GM21723 (cell line): ENCODE measurements around the gene DUSP7.

Experiments used
- ATAC-seq: cut with Tn5 transposase; IDR thresholded peaks from one replicate; pipeline ENCODE4 v1.9.1; 2021; ENCODE audit warnings: mild to moderate bottlenecking, moderate library complexity; ENCODE audit not compliant: unreplicated experiment

Gene DUSP7

DNA sequence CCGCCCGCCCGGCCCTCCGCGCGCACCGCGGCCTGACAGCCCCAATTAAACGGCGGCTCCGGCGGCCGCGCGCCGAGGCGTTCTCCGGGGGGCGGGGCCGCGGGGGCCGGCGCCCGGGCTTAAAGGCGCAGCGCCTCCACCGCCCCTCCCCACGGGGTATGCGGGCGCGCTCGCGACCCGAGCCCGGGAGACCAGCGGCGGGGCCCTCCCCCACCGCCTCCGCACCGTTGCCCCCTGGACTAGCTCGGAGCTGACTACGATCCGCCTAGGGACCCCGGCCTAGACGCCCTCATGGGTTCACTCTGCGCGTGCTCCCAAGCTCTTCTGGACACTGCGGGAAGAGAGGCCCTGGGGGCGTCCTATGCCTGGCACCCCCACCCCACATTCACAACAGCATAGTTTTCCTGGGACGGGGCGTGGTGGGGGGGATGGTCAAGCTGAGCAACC is at the start of gene DUSP7:
Gene DUSP7 (minus strand): TSS at position 51 of the 447 bp plus-strand sequence. CDS start 205 bp downstream, outside the sequence.
- ATAC-seq: peak; percentile 33

DNA sequence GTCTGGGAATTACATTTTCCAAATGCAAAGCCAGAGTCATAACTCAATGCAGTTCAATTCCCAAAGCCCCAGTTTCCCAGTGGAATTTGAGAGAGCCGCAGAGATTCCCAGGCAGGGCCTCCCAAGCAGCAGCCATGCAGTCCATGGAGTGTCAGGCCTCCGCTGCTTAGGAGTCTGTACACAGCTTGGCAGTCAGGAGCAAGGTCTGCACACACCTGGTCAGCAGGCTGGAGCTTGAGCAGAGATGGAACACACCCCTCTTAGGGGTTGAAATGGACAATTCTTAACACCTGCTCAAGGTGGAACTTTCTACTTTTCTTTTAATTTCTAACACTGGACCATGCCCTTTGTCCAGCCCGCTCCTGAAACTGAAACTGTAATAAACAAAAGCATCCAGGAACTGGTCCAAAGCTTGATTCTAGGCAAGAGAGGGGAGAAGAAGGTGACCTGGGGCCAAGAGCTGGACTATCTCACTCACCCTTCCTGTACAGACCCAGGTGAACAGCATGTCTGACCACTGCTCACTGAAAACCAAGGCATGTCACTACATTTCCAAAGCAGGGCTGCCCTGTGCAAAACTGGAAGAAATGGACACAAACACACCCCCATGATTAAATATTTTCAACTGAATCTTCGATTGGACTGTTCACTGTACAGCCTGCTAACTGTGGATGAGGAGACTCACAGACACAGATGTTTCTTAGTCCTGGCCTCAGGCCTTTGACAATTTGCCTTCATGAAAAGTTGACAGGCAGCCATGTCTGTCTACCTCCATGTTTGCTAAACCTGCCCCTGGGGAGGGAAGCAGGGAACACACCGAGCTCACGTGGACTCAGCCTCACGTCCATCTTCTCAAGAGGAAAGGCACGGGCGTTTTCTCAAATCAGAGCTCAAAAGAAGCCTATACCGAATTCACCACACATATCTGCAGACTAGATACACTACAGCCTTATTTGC is 48.6 kb upstream of the DUSP7 start:
- ATAC-seq: no peak

- no peak for ATAC-seq
Measured at GRCh38 chr3:52102934-52103333, 46.6 kb upstream of the DUSP7 start.

- ATAC-seq: no peak
Measured at GRCh38 chr3:52099001-52099401, 42.6 kb upstream of the DUSP7 start.

DNA sequence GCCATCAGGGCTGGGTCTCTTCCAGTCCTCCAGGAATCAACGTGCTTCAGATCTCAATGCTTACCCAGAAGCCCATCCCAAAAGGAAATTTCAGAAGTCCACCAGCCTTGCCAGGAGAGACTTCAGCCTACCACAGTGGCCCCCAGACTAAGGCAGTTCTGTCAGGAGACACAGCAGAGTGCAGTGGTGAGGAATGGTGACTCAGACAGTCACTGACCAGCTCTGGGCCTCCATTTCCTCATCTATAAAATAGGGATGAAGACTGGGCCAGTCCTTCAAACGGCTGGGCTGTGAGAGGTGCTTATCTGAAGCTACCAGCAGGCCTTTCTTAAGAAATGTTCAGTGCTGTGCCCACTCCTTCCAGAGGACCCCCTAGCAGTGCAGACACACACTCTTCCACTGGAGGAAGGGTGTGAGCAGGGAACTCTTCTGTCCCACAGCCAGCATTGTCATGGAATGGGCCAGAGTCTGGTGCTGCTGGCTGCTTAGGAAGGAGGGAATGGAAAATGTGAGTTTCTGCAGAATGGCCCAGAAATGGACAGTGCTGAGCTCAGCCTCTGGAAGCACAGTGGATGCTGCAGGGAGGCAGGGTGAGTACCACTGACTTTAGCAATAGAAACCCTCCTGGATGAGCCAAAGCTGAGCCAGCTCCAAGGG is 41.6 kb upstream of the DUSP7 start:
- no peak for ATAC-seq

DNA sequence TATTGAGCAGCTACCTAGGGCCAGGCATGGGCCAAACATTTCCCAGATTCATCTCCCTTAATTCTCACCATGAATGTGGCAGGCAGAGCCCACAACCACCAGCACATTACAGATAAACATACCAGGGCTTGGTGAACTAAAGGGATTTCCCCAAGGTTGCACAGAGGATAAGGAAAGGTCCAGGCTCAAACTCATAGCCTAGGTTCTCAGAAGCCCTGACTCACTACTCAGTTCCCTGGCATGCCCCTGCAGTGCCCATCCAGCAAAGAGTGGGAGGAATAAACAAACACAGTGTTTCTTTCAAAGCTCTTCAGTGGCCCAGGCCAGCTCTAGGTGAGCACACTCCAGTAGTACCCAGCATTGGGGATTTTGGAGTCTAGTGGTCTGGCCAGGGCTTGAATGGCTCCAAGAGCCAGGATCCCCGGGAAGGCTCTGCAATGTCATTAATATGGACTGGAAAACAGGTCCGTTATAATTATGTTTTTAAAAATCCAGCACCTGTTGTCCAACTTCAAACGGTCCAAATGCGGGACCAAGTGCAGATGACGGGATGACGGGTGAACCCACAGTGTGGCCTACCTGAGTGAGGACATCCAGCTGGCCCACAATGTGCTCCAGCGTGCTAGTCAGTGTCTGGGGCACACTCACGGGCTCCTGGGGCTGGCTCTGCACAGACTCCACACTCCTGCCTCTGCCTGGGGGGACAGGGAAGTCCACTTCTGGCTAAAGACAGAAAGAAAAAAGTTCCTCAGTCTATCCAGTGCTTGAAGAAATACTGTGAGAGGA is 39.8 kb upstream of the DUSP7 start:
- no peak for ATAC-seq

GRCh38 chr3:52094571-52095485 is 38.5 kb upstream of the DUSP7 start:
- ATAC-seq: no peak

DNA sequence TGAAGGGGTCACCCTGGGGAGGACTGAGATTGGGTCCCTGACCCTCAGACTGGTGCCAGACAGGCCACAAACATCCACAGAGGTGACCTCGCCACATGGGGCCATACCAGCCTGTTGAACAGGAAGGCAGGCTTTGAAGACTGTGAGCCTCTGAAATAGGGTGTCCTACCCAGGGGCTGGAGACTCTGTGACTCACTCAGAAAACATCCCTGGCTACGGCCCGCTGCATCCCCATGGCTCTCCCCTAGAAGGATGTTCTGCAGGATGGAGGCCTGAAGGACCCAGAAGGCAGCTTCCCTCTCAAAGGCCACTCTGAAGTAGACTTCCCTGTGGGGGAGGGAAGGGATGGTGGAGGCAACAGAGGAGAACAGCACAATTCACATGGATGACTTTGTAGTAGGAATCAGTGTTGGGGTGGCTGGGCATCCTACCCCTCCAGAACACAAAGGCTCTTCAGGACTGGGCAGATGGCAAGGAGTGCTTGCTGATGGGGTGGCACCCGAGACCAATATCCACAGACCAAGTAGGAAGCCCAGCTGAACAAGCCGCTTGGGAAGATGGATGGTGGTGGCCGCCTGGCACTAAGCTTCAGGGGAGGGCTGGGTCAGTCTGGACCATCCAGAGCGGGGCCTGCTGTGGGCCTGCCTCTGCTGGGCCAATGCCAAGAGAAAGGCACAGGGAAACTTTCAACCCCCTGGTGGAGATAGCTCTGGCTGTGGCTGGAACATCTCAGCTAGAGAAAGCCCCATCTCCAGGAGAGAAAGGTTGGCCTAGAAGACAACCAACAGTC is 37.6 kb upstream of the DUSP7 start:
- no peak for ATAC-seq

DNA sequence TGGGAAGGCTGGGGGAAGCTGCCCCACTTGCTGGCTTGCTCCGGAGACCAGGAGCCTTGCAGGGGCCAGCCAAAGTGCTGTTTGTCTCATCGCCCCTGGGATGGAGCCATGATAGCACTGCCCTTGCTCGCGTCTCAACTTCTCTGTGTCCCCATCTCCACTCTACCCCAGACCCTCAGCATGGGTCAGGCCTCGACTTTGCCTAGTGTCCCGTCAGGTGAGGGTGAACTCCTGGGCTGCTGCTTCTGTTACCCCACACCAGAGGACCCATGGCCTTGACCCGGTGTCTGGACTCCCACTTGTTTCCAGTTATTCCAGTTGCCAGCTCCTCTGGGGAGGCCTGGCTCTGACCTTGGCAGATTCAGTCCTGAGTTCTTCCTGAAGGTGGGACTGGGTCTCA is 36.5 kb upstream of the DUSP7 start:
- ATAC-seq: no peak

- no peak for ATAC-seq
Measured at GRCh38 chr3:52092271-52092660, 35.9 kb upstream of the DUSP7 start.

DNA sequence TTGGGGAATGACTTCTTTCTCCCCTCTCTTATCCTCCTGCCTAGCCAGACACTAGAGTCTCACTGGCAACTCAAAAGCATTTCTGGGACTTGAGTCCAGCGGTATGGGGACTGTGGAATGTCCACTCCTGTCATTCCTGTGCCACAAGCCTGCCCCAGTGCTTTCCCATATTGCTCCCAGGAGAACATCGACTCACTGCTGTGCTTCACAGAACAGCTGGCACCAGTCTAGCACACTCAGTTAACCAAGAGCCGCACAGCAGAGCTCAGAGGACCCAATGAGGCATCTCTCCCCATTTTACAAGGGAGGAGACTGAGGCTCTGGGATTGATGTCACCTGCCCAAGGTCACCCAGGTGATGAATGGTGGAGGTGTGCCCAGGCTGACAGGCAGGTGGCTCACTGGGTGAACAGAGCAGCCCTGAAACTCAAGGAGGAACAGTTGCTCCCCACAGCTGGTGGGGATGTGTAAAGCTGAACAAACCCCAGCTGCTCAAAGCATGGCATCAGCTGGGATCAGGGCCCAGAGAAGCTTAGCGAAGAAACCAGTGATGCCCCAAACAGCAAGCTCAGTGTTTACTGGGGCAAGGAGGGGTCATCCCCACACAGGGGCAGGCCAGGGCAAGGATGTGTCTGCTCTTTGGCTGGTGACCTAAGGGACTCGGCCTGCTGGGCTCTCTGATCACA is 35.4 kb upstream of the DUSP7 start:
- ATAC-seq: no peak

GRCh38 chr3:52090933-52091468 is 34.6 kb upstream of the DUSP7 start:
- no peak for ATAC-seq

DNA sequence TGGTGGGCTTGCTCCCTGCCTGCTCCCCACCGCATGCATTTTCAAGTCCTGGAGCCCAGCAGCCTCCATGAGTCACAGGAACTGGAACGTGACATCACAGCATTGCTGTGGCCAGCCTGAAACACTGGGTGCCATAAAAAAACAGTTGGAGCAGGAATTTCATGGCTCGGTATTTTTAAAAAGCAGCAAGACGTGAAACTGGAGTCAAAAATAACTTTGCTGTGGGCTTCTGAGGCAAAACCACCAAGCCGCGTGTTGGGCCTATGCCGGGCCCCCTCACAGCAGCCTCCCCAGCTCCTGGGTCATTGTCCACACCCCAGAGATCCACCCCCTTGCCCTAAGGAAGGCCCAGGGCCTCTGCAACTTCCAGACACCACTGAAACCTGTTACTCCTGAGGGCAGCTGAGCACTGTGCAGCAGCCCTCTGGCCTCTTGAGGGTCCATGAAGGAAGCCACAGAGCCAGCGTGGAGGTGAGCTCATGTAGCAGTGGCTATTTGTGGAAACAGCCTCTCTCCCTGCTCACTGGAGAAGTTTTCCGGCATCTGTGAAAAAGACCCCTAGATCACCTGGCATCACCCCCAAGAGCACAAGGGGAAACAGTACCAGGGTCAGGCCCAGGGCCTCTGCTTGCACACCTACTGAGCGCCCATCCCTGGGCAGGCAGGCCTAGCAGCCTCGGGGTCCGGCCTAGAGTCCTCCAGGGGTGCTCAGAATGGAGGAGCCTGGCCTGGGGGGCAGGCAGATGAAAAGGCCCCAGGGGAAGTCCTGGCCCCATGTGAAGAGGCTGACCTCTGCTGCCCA is 34.0 kb upstream of the DUSP7 start:
- ATAC-seq: no peak

DNA sequence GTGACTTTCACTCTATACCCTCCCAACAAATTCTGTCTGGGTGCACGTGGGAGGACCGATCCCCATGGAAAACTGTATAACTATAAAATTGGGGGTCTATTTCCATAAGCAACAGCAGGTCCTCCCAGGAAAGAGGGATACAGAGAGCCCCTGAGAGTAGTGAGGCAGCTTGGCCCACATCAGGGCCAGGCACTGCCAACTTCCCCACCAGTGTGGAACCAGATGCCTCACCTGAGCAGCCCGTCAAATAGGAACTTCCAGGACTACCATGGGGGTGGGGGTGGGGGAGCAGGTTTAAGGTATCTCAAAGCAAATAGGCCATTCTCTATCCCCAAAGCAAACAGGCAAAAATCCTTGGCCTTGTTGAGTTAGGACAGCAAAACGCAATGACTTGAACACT is 33.3 kb upstream of the DUSP7 start:
- ATAC-seq: no peak

- ATAC-seq: no peak
Measured at GRCh38 chr3:52088445-52089367, 32.3 kb upstream of the DUSP7 start.

DNA sequence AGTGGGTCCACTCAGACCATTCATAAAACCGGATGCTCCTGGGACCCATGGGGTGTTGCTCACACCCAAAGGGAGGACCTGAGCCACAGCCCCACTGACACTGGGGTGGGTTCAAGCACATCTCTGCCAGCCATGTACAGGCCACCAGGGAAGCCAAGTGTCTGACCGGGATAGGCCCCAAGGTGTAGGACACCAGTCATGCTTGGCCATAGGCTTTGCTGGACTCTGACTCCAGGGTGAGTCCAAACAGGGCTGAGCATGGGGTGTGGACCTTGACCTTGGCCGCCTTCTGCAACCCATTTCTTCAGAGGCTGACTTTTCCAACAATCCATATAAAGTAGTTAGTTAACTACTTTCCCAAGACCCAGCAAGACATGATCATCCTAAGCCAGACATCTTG is 31.4 kb upstream of the DUSP7 start:
- no peak for ATAC-seq
